Cardiac septum (tissue), 1 donor: ENCODE data around the gene GPX6. TPM values are rescaled to one million over a fixed set of nuclear protein-coding genes. Genes with fewer than 3 reads are reported as not detected.
"Not testable (repeated sequence)": the region's sequence is repeated elsewhere in the genome, so short reads cannot be mapped to it uniquely, and the experiment has no call there.

Experiments
- DNase-seq: peaks from one replicate; pipeline ENCODE4 v3.0.0-alpha.2; 2020; ENCODE audit warnings: low spot score
- intact Hi-C: fragments of 100-400 bp; cut with DNase I; formaldehyde crosslinking; loops from one replicate; pipeline ENCODE4 v1.14.0; 2022
- total RNA-seq: library from RNA; stranded (reverse); fragmentation: NEBNext Ultra II Directional; extraction: Animal tissue kit (Norgen Biotek cat#: 25700); gene quantifications from one replicate; pipeline ENCODE4 v1.2.1, GENCODE V29; 2021
- donor health status: DM: no; HTN: no; CAD: no.

Gene GPX6
- total RNA-seq, 1 donor from 2014 or later, result not detected

DNA sequence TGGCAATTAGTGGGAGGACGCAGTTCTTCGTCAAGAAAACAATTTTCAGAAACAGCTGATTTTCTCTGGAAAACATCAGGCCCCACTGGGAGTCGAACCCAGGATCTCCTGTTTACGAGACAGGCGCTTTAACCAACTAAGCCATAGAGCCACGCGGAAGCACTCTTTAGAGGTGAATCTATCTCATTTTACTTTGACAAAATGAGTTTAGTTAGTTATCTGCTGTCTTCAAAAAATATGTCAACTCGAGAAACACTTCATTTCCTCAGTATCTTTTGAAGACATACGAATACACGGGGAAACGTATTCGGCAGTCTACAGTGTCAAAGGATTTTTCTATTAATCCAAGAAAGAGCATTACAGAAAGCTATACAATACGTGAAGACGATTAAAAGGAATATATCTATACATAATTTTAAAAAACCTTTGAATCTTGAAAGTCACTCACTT lies 26.7 kb downstream of the GPX6 start:
- intact Hi-C loops, result no loop called here
- no peak for DNase-seq

DNA sequence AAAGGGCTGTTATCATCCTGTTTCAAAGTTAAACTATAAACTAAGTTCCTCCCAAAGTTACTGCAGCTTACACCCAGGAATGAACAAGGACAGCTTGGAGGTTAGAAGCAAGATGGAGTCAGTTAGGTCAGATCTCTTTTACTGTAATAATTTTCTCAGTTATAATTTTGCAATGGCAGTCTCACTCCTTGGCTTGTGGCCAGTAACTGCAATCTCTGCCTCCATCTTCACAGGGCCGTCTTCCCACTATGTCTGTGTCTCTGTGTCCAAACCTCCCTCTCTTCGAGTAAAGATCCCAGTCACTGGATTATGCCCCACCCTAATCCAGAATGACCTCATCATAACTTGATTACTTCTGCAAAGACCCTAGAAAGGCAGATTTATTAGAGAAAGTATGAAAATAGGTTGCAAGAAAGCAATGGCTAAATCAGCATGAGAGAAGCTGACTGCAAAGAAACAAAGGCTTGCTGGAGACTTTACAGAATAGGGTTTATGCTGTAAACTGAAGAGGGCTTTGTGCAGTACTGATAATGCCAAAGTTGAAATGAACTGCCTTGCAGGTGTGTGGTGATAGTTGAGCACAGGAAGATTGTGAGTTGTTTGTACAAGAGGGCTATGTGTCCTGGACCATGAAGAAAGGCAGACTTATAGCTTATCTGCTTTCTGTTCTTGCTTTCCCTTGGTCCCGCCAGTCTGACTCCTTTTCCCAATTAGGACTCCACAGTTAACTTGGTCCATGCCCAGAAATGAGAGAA lies 28.4 kb downstream of the GPX6 start:
- intact Hi-C loops, result no loop called here
- DNase-seq, result no peak

- intact Hi-C loops, result no loop called here
- DNase-seq, result no peak
Measured at GRCh38 chr6:28486533-28486932, 29.1 kb downstream of the GPX6 start.

DNA sequence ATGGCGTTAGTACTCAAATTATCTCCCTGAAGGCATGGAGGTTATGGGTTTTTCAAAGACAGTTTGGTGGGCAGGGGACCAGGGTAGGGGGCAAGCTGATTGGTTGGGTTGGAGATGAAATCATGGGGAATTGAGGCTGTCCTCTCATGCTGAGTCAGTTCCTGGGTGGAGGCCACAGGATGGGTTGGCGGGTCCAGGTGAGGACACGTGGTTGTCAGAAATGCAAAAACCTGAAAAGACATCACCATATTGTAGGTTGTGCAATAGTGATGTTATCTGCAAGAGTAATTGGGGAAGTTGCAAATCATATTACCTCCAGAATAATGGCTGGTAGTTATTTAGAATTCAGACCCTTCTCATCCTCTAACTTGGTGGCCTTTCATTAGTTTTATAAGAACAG lies 30.1 kb downstream of the GPX6 start:
- no peak for DNase-seq
- intact Hi-C loops, result no loop called here

DNA sequence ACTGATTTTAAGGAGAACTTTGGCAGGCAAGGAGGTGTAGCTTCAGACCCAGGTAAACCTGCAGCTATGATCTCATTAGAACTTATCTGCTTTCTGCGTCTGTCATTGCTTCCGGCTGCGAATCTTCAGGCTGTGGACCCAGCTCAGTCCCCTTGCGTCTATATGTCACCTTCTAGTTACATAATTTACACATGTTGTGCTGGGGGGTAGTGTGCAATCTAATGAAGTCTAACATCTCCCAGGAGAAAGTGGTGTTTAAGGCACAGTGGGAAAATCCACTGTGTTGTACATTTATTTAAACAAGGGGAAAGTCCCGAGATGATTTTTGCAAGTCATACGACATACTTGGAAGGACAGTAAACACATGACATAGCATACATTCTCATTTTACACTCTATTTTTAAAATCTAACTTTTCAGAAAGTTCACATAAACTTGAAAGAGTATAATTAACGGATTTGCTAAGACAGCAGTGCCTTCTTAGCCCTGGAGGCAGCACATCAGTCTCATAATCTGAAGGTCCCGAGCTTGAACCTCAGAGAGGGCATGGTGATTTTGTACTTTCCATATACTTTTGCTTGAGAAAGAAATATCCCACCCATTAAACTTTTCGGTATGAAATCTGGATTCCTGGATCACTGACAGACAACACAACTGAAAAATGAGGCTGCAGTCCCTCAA lies 35.2 kb downstream of the GPX6 start:
- intact Hi-C loops, result no loop called here
- no peak for DNase-seq

- intact Hi-C loops, result no loop called here
Measured at GRCh38 chr6:28478518-28478917, 37.1 kb downstream of the GPX6 start.

GRCh38 chr6:28474441-28475219 lies 41.0 kb downstream of the GPX6 start:
- DNase-seq, result no peak
- intact Hi-C loops, result no loop called here

More at GRCh38 chr6:28478518-28478917, 37.1 kb downstream of the GPX6 start:
- no peak for DNase-seq

GRCh38 chr6:28469153-28469745 lies 46.3 kb downstream of the GPX6 start:
- intact Hi-C loops, DNase-seq: not testable (repeated sequence)

DNA sequence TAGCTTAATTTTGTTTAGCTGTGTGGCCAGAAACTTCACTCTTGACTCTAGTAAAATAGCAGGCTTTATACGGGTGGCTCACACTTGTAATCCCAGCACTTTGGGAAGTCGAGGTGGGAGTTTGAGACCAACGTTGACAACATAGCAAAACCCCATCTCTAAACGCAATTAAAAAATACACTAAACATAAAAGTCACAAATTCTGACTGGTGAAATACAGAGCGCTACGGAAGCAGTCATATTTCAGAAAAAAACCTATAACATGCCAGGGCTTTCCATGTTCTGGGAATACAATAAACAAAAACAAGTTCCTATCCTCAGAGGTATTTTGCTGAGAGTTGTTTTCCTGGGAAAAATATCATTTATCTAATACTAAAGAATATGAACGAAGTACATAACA lies 47.5 kb downstream of the GPX6 start:
- no peak for DNase-seq
- intact Hi-C loops, result no loop called here

DNA sequence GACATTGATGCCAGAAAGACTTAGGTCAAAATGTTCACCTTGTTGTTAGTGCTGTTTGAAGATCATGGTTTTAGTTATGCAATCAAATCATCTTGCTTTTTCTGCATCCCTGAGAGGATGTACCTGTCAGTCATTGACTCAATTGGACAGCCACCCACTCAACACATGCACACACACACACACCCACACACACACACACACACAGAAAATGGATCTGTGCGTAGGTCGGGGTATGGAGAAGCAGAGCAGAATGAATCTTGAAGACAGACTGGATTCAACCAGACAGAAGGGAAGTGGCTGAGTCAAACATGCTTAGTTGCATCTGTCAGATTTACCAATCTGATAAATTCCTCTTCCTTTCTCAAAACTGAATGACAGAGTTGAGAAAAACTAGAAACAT lies 53.2 kb downstream of the GPX6 start:
- DNase-seq, result no peak
- intact Hi-C loops, result no loop called here

GRCh38 chr6:28458568-28458967 lies 57.0 kb downstream of the GPX6 start:
- no peak for DNase-seq
- intact Hi-C loops, result no loop called here

Other genes starting within 250 kb of the GPX6 start
- gene ZSCAN26, start 248.7 kb downstream of the GPX6 start, total RNA-seq, result 13.4 TPM
- 3.8 TPM for gene PGBD1, start 234.2 kb downstream of the GPX6 start, total RNA-seq
- 7.1 TPM for gene ZSCAN31, start 179.6 kb downstream of the GPX6 start, total RNA-seq
- gene ZKSCAN3, start 165.8 kb downstream of the GPX6 start, total RNA-seq, result 5.3 TPM
- gene ZSCAN12, start 116.0 kb downstream of the GPX6 start, total RNA-seq, result 3.1 TPM
- 1.6 TPM for gene ZSCAN23, start 72.3 kb downstream of the GPX6 start, total RNA-seq
- not detected for gene GPX5, start 10.1 kb upstream of the GPX6 start, total RNA-seq